T-cell (primary cell): ENCODE data around the gene FRYL. TPM values are rescaled to one million over a fixed set of nuclear protein-coding genes. Genes with fewer than 3 reads are reported as not detected.

Experiments used
- ATAC-seq, 4 experiments: fragments of 200-7000 bp in 3 of 4; fragments of 150-1000 bp in 1 of 4; cut with Tn5 transposase; replicated peaks in 1 of 4; 1 replicate in 3 of 4; 2 replicates in 1 of 4; pipeline ENCODE4 v1.10.0; 2021; ENCODE audit warnings: moderate library complexity in 3 of 4, mild to moderate bottlenecking in 2 of 4, moderate number of reproducible peaks in 1 of 4
- CTCF ChIA-PET, 2 donors: fragments of 300-600 bp; sonication (Branson Sonifier 250); formaldehyde crosslinking; loops; one replicate each; lab custom pipeline; 2022; ENCODE audit warnings: antibody characterized with exemption in 2 of 2; lab: Charles Lee
- POLR2A ChIA-PET, 2 donors: fragments of 300-600 bp; sonication (Branson Sonifier 250); formaldehyde crosslinking; loops; one replicate each; lab custom pipeline; 2022; ENCODE audit warnings: antibody characterized with exemption in 2 of 2; lab: Charles Lee
- DNase-seq, 35 experiments: peaks; one replicate each; pipeline versions ENCODE4 v3.0.0 to v3.0.0-alpha.2; 2013 to 2023
- H3K27ac ChIP-seq: one replicate; pipeline ENCODE4 v1.5.1; 2013; ENCODE audit warnings: low read length
- H3K27me3 ChIP-seq, 2 experiments: replicated peaks in 1 of 2; 1 replicate in 1 of 2; 2 replicates in 1 of 2; pipeline versions ENCODE4 v1.6.1 to v1.7.0; 2013; ENCODE audit warnings: low read length in 1 of 2, mixed read lengths in 1 of 2; ENCODE audit not compliant: control insufficient read depth in 2 of 2, insufficient read depth in 2 of 2; ENCODE audit errors: extremely low read depth in 1 of 2
- H3K36me3 ChIP-seq, 2 donors: 1 replicate in 1 of 2; 2 replicates in 1 of 2; pipeline versions ENCODE4 v1.6.1 to v1.7.0; 2013; ENCODE audit warnings: low read length in 1 of 2; ENCODE audit not compliant: control insufficient read depth in 2 of 2, insufficient read depth in 1 of 2; ENCODE audit errors: extremely low read depth in 1 of 2
- H3K4me1 ChIP-seq, 2 experiments: 1 replicate in 1 of 2; 2 replicates in 1 of 2; pipeline versions ENCODE4 v1.6.1 to v1.7.0; 2013; ENCODE audit warnings: low read length in 2 of 2, mixed read lengths in 1 of 2; ENCODE audit not compliant: insufficient read depth in 2 of 2, control insufficient read depth in 1 of 2; ENCODE audit errors: extremely low read depth in 1 of 2
- H3K4me3 ChIP-seq, 2 donors: 1 replicate in 1 of 2; 2 replicates in 1 of 2; pipeline versions ENCODE4 v1.5.1 to v1.7.0; 2013; ENCODE audit warnings: mild to moderate bottlenecking in 2 of 2, low read length in 1 of 2, moderate library complexity in 1 of 2; ENCODE audit not compliant: control insufficient read depth in 1 of 2; ENCODE audit errors: extremely low read depth in 1 of 2
- H3K9me3 ChIP-seq: 2 replicates; pipeline ENCODE4 v1.7.0; 2013
- H3K27ac Mint-ChIP-seq, 2 donors: one replicate each; pipeline ENCODE4 v1.8.0; 2020 to 2021; ENCODE audit warnings: mild to moderate bottlenecking in 2 of 2, mixed read lengths in 2 of 2
- H3K27me3 Mint-ChIP-seq, 2 donors: one replicate each; pipeline ENCODE4 v1.8.0; 2021 to 2022; ENCODE audit warnings: mixed read lengths in 2 of 2
- H3K36me3 Mint-ChIP-seq: one replicate; pipeline ENCODE4 v1.8.0; 2021; ENCODE audit warnings: mixed read lengths
- H3K4me1 Mint-ChIP-seq, 3 donors: one replicate each; pipeline ENCODE4 v1.8.0; 2020 to 2022; ENCODE audit warnings: mixed read lengths in 3 of 3, mild to moderate bottlenecking in 1 of 3
- H3K4me3 Mint-ChIP-seq, 3 donors: one replicate each; pipeline ENCODE4 v1.8.0; 2020 to 2022; ENCODE audit warnings: mild to moderate bottlenecking in 3 of 3, mixed read lengths in 3 of 3, moderate library complexity in 3 of 3
- H3K9me3 Mint-ChIP-seq, 3 donors: one replicate each; pipeline ENCODE4 v1.8.0; 2020 to 2022; ENCODE audit warnings: mixed read lengths in 3 of 3
- WGBS: methylation state at CpG from one replicate; pipeline ENCODE4 v1.1.5; 2013; ENCODE audit warnings: missing lambda C conversion rate; ENCODE audit not compliant: insufficient coverage; 5-methylcytosine and 5-hydroxymethylcytosine counted together
- total RNA-seq, 35 experiments: library from RNA in 6 of 35; stranded (reverse) in 6 of 35; fragments of 120-200 nt in 1 of 35; gene quantifications; one replicate each; pipeline versions ENCODE4 v1.2.1 to v1.2.4 and lab custom pipeline; 2013 to 2026

The FRYL gene
- total RNA-seq, 5 donors from 2014 or later (not counting 1 experiment from before 2014, with no cell fraction given) = 86.3 to 143 (median 111) TPM

- H3K27ac ChIP-seq = no peak overlapping the region
- no peaks in the 10 kb centered on the region for H3K27me3 Mint-ChIP-seq
- H3K9me3 ChIP-seq = no peaks in the 10 kb centered on the region
- POLR2A ChIA-PET = no interaction called here
- no peaks in the 10 kb centered on the region for H3K36me3 Mint-ChIP-seq
- no peaks in the 10 kb centered on the region for H3K4me1 Mint-ChIP-seq
- no peaks in the 10 kb centered on the region for H3K27me3 ChIP-seq
- H3K4me3 ChIP-seq = no peak overlapping the region
- no peaks in the 10 kb centered on the region for H3K4me1 ChIP-seq
- no CpG with 5 or more reads among the region's 2 CpGs for WGBS
- no peak overlapping the region for H3K27ac Mint-ChIP-seq
- ATAC-seq (no peak), DNase-seq (no peak)
- CTCF ChIA-PET = interaction anchor here in 1 of 2 donors (0.6 kb wide), 2 partner anchors 59 to 90 kb away, joined by 3 read pairs; no protein-coding TSS in a partner anchor
- no peaks in the 10 kb centered on the region for H3K36me3 ChIP-seq
- H3K9me3 Mint-ChIP-seq = no peaks in the 10 kb centered on the region
- no peak overlapping the region for H3K4me3 Mint-ChIP-seq
These were observed 18.0 kb upstream of the FRYL start for GRCh38 chr4:48798117-48798516.

GRCh38 chr4:48796927-48797679 is 17.0 kb upstream of the FRYL start:
- CTCF ChIA-PET = interaction anchor here in 1 of 2 donors (0.6 kb wide), 1 partner anchor 26 kb away, joined by 5 read pairs; no protein-coding TSS in a partner anchor
- Mint-ChIP-seq H3K36me3 (no peaks in the 10 kb centered on the region), H3K27me3 (no peaks in the 10 kb centered on the region), H3K27ac (no peak overlapping the region), H3K9me3 (no peaks in the 10 kb centered on the region), H3K4me3 (no peak overlapping the region), H3K4me1 (no peaks in the 10 kb centered on the region)
- WGBS = 77% methylated on average over 1 of the region's 1 CpG
- POLR2A ChIA-PET = no interaction called here
- H3K9me3 ChIP-seq = no peaks in the 10 kb centered on the region
- H3K36me3 ChIP-seq = no peaks in the 10 kb centered on the region
- H3K4me1 ChIP-seq = no peaks in the 10 kb centered on the region
- ATAC-seq (no peak), DNase-seq (no peak)
- H3K4me3 ChIP-seq = no peak overlapping the region
- H3K27me3 ChIP-seq = no peaks in the 10 kb centered on the region
- H3K27ac ChIP-seq = no peak overlapping the region

GRCh38 chr4:48796191-48796926 is 16.3 kb upstream of the FRYL start:
- ATAC-seq = no peak
- H3K27ac ChIP-seq = no peak overlapping the region
- H3K4me1 ChIP-seq = no peaks in the 10 kb centered on the region
- no peak overlapping the region for H3K27ac Mint-ChIP-seq
- H3K9me3 Mint-ChIP-seq = no peaks in the 10 kb centered on the region
- no peaks in the 10 kb centered on the region for H3K36me3 ChIP-seq
- no peak overlapping the region for H3K4me3 ChIP-seq
- H3K27me3 Mint-ChIP-seq = no peaks in the 10 kb centered on the region
- no peaks in the 10 kb centered on the region for H3K4me1 Mint-ChIP-seq
- no peaks in the 10 kb centered on the region for H3K9me3 ChIP-seq
- H3K4me3 Mint-ChIP-seq = no peak overlapping the region
- DNase-seq = no peak
- POLR2A ChIA-PET = no interaction called here
- H3K27me3 ChIP-seq = no peaks in the 10 kb centered on the region
- no CpG with 5 or more reads among the region's 2 CpGs for WGBS
- CTCF ChIA-PET = interaction anchor here in 1 of 2 donors (0.6 kb wide), 1 partner anchor 27 kb away, joined by 5 read pairs; no protein-coding TSS in a partner anchor
- H3K36me3 Mint-ChIP-seq = no peaks in the 10 kb centered on the region

GRCh38 chr4:48795108-48795507 is 15.0 kb upstream of the FRYL start:
- ChIA-PET CTCF (no interaction called here), POLR2A (no interaction called here)
- H3K4me3 ChIP-seq = no peak overlapping the region
- DNase-seq (no peak), ATAC-seq (no peak)
- no peaks in the 10 kb centered on the region for H3K9me3 Mint-ChIP-seq
- no CpG with 5 or more reads among the region's 3 CpGs for WGBS
- no peaks in the 10 kb centered on the region for H3K9me3 ChIP-seq
- H3K27ac ChIP-seq = no peak overlapping the region
- no peaks in the 10 kb centered on the region for H3K4me1 Mint-ChIP-seq
- H3K4me3 Mint-ChIP-seq = no peak overlapping the region
- H3K36me3 Mint-ChIP-seq = no peaks in the 10 kb centered on the region
- no peaks in the 10 kb centered on the region for H3K27me3 ChIP-seq
- H3K36me3 ChIP-seq = no peaks in the 10 kb centered on the region
- H3K27me3 Mint-ChIP-seq = no peaks in the 10 kb centered on the region
- H3K4me1 ChIP-seq = no peaks in the 10 kb centered on the region
- H3K27ac Mint-ChIP-seq = no peak overlapping the region

- POLR2A ChIA-PET = interaction anchor here (0.6 to 0.7 kb wide), 2 partner anchors 9 to 229 kb away, joined by 3 to 4 read pairs; no protein-coding TSS in a partner anchor
These were observed 12.4 kb upstream of the FRYL start for GRCh38 chr4:48792348-48793006.

GRCh38 chr4:48791313-48791712 is 11.2 kb upstream of the FRYL start:
- H3K4me3 ChIP-seq = no peak overlapping the region
- H3K27me3 ChIP-seq = no peaks in the 10 kb centered on the region
- no peak overlapping the region for H3K27ac ChIP-seq
- POLR2A ChIA-PET = no interaction called here
- Mint-ChIP-seq H3K36me3 (no peaks in the 10 kb centered on the region), H3K9me3 (no peaks in the 10 kb centered on the region), H3K27me3 (no peaks in the 10 kb centered on the region), H3K27ac (no peak overlapping the region), H3K4me1 (no peaks in the 10 kb centered on the region), H3K4me3 (no peak overlapping the region)
- CTCF ChIA-PET = no interaction called here
- no peaks in the 10 kb centered on the region for H3K4me1 ChIP-seq
- ATAC-seq (no peak), DNase-seq (no peak)
- no peaks in the 10 kb centered on the region for H3K36me3 ChIP-seq
- H3K9me3 ChIP-seq = no peaks in the 10 kb centered on the region

More at GRCh38 chr4:48792348-48793006, 12.4 kb upstream of the FRYL start:
- CTCF ChIA-PET = no interaction called here
- Mint-ChIP-seq H3K27me3 (no peaks in the 10 kb centered on the region), H3K4me1 (no peaks in the 10 kb centered on the region), H3K36me3 (no peaks in the 10 kb centered on the region), H3K9me3 (no peaks in the 10 kb centered on the region), H3K4me3 (no peak overlapping the region), H3K27ac (no peak overlapping the region)
- Histone ChIP-seq H3K9me3 (no peaks in the 10 kb centered on the region), H3K4me1 (no peaks in the 10 kb centered on the region), H3K27me3 (no peaks in the 10 kb centered on the region), H3K36me3 (no peaks in the 10 kb centered on the region), H3K4me3 (no peak overlapping the region), H3K27ac (no peak overlapping the region)
- ATAC-seq (no peak), DNase-seq (no peak)
- 100% methylated on average over 2 of the region's 5 CpGs for WGBS
